OCI-LY1 (cell line): Measurements from ENCODE around the gene CRTC3.

Source experiments
- H2AFZ ChIP-seq: fragments of 200-600 bp; sonication (generic), shearing (Covaris generic); 2 replicates; pipeline ENCODE4 v1.6.0; 2014; ENCODE audit warnings: antibody characterized with exemption, mild to moderate bottlenecking, low read length
- H3F3A ChIP-seq: fragments of 200-600 bp; sonication (generic), shearing (Covaris generic); 2 replicates; pipeline ENCODE4 v1.6.0; 2014; ENCODE audit warnings: mild to moderate bottlenecking, antibody characterized with exemption, low read length, moderate library complexity; ENCODE audit not compliant: insufficient read depth
- H3K27ac ChIP-seq: fragments of 200-600 bp; sonication (generic); 2 replicates; pipeline ENCODE4 v1.5.1; 2014; ENCODE audit warnings: low read length, mixed run types, mild to moderate bottlenecking, low read depth; ENCODE audit not compliant: poor library complexity, severe bottlenecking
- H3K27me3 ChIP-seq: fragments of 200-600 bp; sonication (generic); 2 replicates; pipeline ENCODE4 v1.6.0; 2014; ENCODE audit warnings: antibody characterized with exemption, mild to moderate bottlenecking, low read length, moderate library complexity; ENCODE audit not compliant: insufficient read depth
- H3K36me3 ChIP-seq: fragments of 200-600 bp; sonication (generic); 2 replicates; pipeline ENCODE4 v1.6.1; 2014; ENCODE audit warnings: mild to moderate bottlenecking, antibody characterized with exemption, low read length, moderate library complexity, mixed read lengths; ENCODE audit not compliant: insufficient read depth
- H3K4me1 ChIP-seq: fragments of 200-600 bp; sonication (generic); 2 replicates; pipeline ENCODE4 v1.5.1; 2014; ENCODE audit warnings: mild to moderate bottlenecking, low read length, moderate library complexity; ENCODE audit not compliant: insufficient read depth, severe bottlenecking
- H3K4me2 ChIP-seq: fragments of 200-600 bp; sonication (generic), shearing (Covaris generic); 2 replicates; pipeline ENCODE4 v1.6.1; 2014; ENCODE audit warnings: low read length
- H3K4me3 ChIP-seq: fragments of 200-600 bp; sonication (generic); 2 replicates; pipeline ENCODE4 v1.5.1; 2014; ENCODE audit warnings: low read length, low read depth, mild to moderate bottlenecking, mixed read lengths; ENCODE audit not compliant: poor library complexity, severe bottlenecking
- H3K79me2 ChIP-seq: fragments of 200-600 bp; shearing (Covaris generic); 2 replicates; pipeline ENCODE4 v1.6.1; 2016; ENCODE audit warnings: mixed run types, low read length, mixed read lengths; ENCODE audit not compliant: insufficient read depth
- H3K9ac ChIP-seq: fragments of 200-600 bp; sonication (generic), shearing (Covaris generic); 2 replicates; pipeline ENCODE4 v1.6.1; 2014; ENCODE audit warnings: mild to moderate bottlenecking, low read length, mixed read lengths
- H3K9me2 ChIP-seq: fragments of 200-600 bp; sonication (generic), shearing (Covaris generic); 2 replicates; pipeline ENCODE4 v1.6.1; 2014; ENCODE audit warnings: low read depth, mild to moderate bottlenecking, low read length, mixed read lengths
- H3K9me3 ChIP-seq: fragments of 200-600 bp; shearing (Covaris generic); 2 replicates; pipeline ENCODE4 v1.6.1; 2014; ENCODE audit warnings: low read length, mixed read lengths
- H4K20me1 ChIP-seq: fragments of 200-600 bp; sonication (generic), shearing (Covaris generic); 2 replicates; pipeline ENCODE4 v1.6.0; 2016; ENCODE audit warnings: mild to moderate bottlenecking, low read length; ENCODE audit not compliant: insufficient read depth
- CTCF ChIP-seq: fragments of 200-600 bp; sonication (generic), shearing (Covaris generic); IDR thresholded peaks from 2 replicates; pipeline ENCODE4 v1.5.1; 2017; ENCODE audit warnings: mild to moderate bottlenecking, antibody characterized with exemption, low read length, moderate library complexity, mixed read lengths
- EZH2 ChIP-seq: fragments of 200-600 bp; sonication (generic), shearing (Covaris generic); IDR thresholded peaks from 2 replicates; pipeline ENCODE4 v1.8.0; 2017; ENCODE audit warnings: borderline replicate concordance, mixed run types, mild to moderate bottlenecking, antibody characterized with exemption, low read length, moderate library complexity, mixed read lengths

CRTC3 gene

DNA sequence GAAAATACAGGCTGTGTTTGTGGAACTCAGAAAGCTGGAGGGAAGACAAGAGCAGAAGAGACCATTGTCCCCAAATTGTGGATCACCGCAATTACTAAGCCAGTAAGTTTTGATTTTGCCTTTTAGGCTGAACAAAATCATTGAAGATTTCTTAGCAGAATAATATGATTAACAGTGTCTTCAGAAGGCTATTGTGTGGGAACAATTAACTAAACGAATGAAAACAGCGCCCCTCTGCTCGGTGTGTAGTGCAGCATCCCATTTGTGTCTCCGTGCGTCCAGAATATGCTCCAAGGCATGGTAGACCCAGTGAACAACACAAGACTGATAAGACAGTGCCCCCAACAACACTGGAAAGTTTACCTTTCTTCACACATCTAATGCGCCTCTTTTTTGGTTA lies 71.2 kb downstream of the CRTC3 start:
- Histone ChIP-seq H3K9me3 (no peaks in the 10 kb centered on the region), H3F3A (no peaks in the 10 kb centered on the region), H3K36me3 (no peaks in the 10 kb centered on the region), H3K9me2 (no peaks in the 10 kb centered on the region), H4K20me1 (no peaks in the 10 kb centered on the region), H3K9ac (no peak overlapping the region), H3K4me2 (no peak overlapping the region), H3K27me3 (no peaks in the 10 kb centered on the region), H3K79me2 (no peaks in the 10 kb centered on the region), H2AFZ (no peak overlapping the region), H3K4me1 (peaks cover 26% of the 10 kb centered on the region), H3K27ac (no peak overlapping the region), H3K4me3 (no peak overlapping the region)
- TF ChIP-seq EZH2 (no peak), CTCF (no peak)

- H3F3A ChIP-seq = no peaks in the 10 kb centered on the region
- no peak overlapping the region for H3K27ac ChIP-seq
- no peaks in the 10 kb centered on the region for H3K9me3 ChIP-seq
- H3K9ac ChIP-seq = no peak overlapping the region
- no peaks in the 10 kb centered on the region for H3K79me2 ChIP-seq
- no peak overlapping the region for H3K4me3 ChIP-seq
- no peaks in the 10 kb centered on the region for H4K20me1 ChIP-seq
- peak; percentile 63 for TF ChIP-seq CTCF
- no peak for TF ChIP-seq EZH2
- H2AFZ ChIP-seq = no peak overlapping the region
- no peaks in the 10 kb centered on the region for H3K36me3 ChIP-seq
- no peaks in the 10 kb centered on the region for H3K4me1 ChIP-seq
- H3K9me2 ChIP-seq = no peaks in the 10 kb centered on the region
- no peaks in the 10 kb centered on the region for H3K27me3 ChIP-seq
- no peak overlapping the region for H3K4me2 ChIP-seq
Observed at GRCh38 chr15:90603893-90604292, 74.2 kb downstream of the CRTC3 start.

DNA sequence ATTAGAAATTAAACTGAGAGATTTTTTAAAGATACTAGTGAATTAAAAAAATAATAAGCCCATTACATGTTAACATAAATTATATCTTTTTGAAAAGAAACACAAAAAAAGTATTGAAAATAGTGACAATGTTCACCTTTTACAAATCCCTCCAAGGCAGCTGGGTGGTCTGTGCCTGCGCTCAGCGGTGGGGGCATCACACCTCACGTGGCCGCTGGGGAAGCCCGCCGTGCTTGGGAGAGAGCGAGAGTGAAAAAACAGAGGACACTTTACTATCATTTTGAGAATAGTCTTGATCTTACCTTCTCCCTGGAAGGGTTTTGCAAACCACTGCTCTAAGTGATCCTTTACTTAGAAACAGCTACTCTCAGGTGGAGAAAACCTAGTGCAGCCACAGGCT lies 76.9 kb downstream of the CRTC3 start:
- Histone ChIP-seq H3K9ac (no peak overlapping the region), H3K79me2 (no peaks in the 10 kb centered on the region), H3K9me2 (no peaks in the 10 kb centered on the region), H3K4me3 (no peak overlapping the region), H3K4me2 (no peak overlapping the region), H3K27me3 (no peaks in the 10 kb centered on the region), H2AFZ (no peak overlapping the region), H4K20me1 (no peaks in the 10 kb centered on the region), H3F3A (no peaks in the 10 kb centered on the region), H3K36me3 (no peaks in the 10 kb centered on the region), H3K27ac (no peak overlapping the region), H3K9me3 (no peaks in the 10 kb centered on the region), H3K4me1 (no peaks in the 10 kb centered on the region)
- no peak for TF ChIP-seq EZH2
- TF ChIP-seq CTCF = no peak
